Activated T-helper 1 cell treated with anti-CD3 and anti-CD28 coated beads, Interleukin-2, amount 50 U/mL, for 16 hours (primary cell): Measurements from ENCODE around the gene SLC45A3.

Source experiments
- DNase-seq, 2 donors: peaks; one replicate each; pipeline ENCODE4 v3.0.0-alpha.2; 2020; ENCODE audit warnings: low read depth in 1 of 2, low spot score in 1 of 2

The SLC45A3 gene

GRCh38 chr1:205701420-205701819, 21.1 kb upstream of the SLC45A3 start:
- no peak for DNase-seq

GRCh38 chr1:205700865-205701401, 20.6 kb upstream of the SLC45A3 start:
- DNase-seq = no peak

GRCh38 chr1:205699416-205699815, 19.1 kb upstream of the SLC45A3 start:
- DNase-seq = no peak

GRCh38 chr1:205698921-205699320, 18.6 kb upstream of the SLC45A3 start:
- DNase-seq = no peak

- DNase-seq = no peak
Measured at GRCh38 chr1:205693421-205693991, 13.2 kb upstream of the SLC45A3 start.

GRCh38 chr1:205692423-205692822, 12.1 kb upstream of the SLC45A3 start:
- no peak for DNase-seq

- no peak for DNase-seq
Measured at GRCh38 chr1:205690122-205690756, 9.9 kb upstream of the SLC45A3 start.

GRCh38 chr1:205689479-205689878, 9.2 kb upstream of the SLC45A3 start:
- DNase-seq = no peak

- DNase-seq = no peak
Measured at GRCh38 chr1:205688171-205689080, 8.1 kb upstream of the SLC45A3 start.

- DNase-seq = no peak
Measured at GRCh38 chr1:205687242-205687641, 6.9 kb upstream of the SLC45A3 start.

- DNase-seq = no peak
Measured at GRCh38 chr1:205681364-205681763, 1.1 kb upstream of the SLC45A3 start.

- DNase-seq = no peak
Measured at GRCh38 chr1:205678286-205679111, 1.8 kb downstream of the SLC45A3 start.

GRCh38 chr1:205677167-205677566, 3.1 kb downstream of the SLC45A3 start:
- no peak for DNase-seq

GRCh38 chr1:205676597-205676996, 3.7 kb downstream of the SLC45A3 start:
- no peak for DNase-seq

GRCh38 chr1:205676002-205676401, 4.3 kb downstream of the SLC45A3 start:
- DNase-seq = no peak

- no peak for DNase-seq
Measured at GRCh38 chr1:205675247-205675646, 5.1 kb downstream of the SLC45A3 start.

GRCh38 chr1:205672970-205673369, 7.3 kb downstream of the SLC45A3 start:
- no peak for DNase-seq

- no peak for DNase-seq
Measured at GRCh38 chr1:205672395-205672889, 7.9 kb downstream of the SLC45A3 start.

GRCh38 chr1:205670611-205671430, 9.5 kb downstream of the SLC45A3 start:
- DNase-seq = no peak

- no peak for DNase-seq
Measured at GRCh38 chr1:205670150-205670446, 10.2 kb downstream of the SLC45A3 start.
